GM21360 (cell line): Measurements from ENCODE around the gene SHISA7.

Source experiments
- ATAC-seq: cut with Tn5 transposase; IDR thresholded peaks from one replicate; pipeline ENCODE4 v1.9.1; 2021; ENCODE audit warnings: mild to moderate bottlenecking, moderate library complexity; ENCODE audit not compliant: unreplicated experiment

The SHISA7 gene

DNA sequence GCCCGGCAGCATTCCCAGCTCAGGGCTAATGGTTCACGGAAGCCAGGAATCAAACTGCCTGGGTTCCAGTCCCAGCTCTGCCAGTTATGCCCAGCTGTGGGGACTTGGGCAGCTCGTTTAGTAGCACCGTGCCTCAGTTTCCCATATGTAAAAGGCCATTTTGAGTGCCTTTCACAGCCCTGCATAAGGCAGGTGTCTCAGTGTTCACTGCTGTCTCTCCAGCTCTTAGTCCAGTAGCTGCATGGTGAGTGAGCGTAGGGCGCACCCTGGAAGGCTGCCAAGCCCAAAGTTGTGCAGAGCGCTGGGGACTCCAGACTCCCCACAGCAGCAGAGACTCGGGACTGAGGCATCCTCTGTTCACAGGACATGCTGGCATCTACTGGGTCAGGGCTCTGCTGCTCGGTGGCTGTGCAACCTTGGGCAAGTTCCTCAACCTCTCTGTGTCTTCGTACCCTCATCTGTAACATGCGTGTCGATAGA lies 51.9 kb downstream of the SHISA7 start:
- ATAC-seq, result no peak

DNA sequence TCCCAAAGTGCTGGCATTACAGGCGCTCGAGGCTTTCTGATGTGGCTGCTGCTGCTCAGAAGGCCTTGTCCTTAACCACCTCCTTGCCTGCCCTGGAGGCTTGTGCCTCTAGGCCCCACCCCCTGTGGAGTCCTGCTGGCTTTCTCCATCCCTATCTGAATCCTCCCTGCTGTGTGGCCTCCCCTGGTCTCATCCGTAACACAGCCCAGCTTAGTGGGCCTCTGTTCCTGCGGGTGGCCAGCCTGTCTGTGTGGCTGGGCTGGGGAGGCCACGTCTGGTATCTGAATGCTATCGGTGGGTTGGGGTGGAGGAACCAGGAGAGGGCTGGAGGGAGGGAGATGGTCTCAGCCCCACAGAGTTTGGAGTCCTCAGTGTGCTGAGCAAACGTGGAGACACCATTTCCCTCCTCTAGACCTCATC lies 52.6 kb downstream of the SHISA7 start:
- ATAC-seq, result no peak

DNA sequence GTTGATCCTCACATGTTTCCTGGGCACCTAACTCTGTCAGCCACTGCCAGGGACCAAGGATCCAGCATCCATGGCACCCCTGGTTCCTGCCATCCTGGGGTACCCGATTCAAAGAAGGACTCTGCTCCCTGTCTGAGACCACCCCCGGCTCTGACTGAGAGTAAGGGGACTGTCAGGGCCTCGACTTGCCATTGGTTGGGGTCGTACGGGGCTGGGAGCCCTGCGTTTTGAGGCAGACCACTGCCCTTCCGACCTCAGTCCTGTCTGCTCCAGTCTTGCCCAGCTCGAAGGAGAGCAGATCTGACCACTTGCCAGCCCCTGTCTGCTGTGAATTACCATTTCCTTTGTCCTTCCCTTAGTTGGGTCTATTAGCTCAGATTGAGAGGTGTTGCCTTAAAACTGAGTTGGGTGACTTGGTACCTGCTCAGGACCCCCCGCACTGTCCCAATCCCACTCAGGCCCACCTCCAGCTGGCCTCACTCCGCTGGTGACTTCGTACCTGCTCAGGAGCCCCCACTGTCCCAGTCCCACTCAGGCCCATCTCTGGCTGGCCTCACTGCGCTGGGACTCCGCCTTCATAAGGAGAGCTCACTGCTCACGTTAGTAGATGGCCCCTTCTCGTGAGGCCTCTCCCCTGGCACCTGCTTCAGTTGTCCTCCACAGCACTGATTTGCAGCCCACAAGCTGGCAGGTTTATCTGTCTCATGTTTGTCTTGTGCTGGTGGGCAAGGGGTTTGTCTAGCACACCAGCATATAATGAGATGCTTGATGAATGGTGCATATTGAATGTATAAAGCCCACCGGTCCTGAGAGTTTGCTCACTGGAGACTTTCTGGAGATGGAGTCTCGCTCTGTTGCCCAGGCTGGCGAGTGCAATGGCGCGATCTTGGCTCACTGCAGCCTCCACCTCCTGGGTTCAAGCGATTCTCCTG lies 53.4 kb downstream of the SHISA7 start:
- no peak for ATAC-seq

DNA sequence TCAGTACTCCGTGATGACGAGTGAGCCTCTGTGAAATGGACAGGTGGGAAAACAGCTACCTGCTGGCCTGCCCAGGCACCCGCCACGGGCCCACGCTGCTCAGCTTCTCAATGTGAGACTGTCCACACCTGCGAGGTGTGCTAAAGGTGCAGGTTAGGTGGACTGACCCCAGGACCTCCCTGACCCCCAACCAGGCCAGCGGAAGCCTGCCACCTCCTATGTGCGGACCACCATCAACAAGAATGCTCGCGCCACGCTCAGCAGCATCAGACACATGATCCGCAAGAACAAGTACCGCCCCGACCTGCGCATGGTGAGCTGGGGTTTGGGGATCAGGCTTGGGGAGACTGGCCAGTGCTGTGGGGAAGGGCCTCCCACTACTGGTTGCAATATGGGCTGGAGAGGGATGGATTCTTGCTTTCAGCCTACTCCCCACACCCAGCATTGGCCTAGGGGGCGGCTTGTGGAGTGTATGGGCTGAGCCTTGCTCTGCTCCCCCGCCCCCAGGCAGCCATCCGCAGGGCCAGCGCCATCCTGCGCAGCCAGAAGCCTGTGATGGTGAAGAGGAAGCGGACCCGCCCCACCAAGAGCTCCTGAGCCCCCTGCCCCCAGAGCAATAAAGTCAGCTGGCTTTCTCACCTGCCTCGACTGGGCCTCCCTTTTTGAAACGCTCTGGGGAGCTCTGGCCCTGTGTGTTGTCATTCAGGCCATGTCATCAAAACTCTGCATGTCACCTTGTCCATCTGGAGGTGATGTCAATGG lies 55.2 kb downstream of the SHISA7 start:
- no peak for ATAC-seq

DNA sequence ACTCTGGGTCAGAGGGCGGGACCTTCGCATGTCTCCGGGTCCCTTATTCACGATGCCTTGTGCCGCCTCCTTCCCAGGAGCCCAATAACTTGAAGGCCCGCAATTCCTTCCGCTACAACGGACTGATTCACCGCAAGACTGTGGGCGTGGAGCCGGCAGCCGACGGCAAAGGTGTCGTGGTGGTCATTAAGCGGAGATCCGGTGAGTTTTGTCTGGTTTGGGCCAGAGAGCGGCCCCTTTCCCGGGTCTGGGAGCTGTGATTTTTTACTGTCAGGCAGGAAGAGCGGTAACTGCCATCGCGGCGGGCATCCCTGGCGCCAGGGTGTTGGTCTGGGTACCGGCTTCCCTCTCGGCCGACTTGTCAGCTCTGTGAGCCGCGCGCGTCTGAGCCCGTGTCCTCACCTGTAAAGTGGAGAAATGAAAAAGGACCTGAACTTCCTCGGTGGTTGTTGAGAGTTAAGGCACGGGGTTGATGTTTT lies 56.6 kb downstream of the SHISA7 start:
- ATAC-seq, result no peak

DNA sequence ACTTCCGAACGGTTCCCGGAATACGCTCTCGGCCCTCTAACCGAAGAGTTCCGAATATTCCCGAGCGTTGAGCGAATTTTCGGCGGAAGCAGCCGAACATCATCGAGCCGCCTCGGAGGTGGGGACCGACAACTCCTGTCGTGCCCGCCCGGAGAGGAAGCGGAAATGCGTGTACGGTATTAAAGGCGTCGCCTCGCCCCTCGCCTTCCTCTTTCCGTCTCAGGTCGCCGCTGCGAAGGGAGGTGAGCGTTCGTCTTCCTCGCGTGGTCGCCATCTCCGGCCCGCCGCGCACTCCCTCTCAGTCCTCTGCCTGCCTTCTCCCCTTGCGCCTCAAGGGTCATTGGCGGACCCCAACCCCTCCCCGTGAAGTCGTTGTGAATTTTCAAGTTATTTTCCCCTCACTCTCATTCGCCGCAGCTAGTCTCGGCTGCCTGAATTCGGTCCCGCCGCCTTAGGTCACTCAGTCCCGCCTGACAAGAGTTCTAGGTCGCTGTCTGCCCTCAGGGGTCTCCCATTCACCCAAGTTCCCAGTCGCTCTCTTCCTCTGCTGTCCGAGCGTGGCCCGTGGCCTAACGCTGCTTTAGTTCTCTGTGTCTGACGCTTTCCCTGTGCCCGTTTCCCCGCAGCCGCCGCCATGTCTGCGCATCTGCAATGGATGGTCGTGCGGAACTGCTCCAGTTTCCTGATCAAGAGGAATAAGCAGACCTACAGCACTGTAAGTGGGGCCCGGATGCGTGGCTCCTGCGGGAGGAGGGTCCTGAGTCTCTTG lies 57.2 kb downstream of the SHISA7 start, which contains the start of gene RPL28:
Gene RPL28, plus strand, starts transcription at position 209 of the 769 bp plus-strand sequence. Its CDS starts 426 bp downstream, at position 635.
- ATAC-seq, result peak; percentile 51

DNA sequence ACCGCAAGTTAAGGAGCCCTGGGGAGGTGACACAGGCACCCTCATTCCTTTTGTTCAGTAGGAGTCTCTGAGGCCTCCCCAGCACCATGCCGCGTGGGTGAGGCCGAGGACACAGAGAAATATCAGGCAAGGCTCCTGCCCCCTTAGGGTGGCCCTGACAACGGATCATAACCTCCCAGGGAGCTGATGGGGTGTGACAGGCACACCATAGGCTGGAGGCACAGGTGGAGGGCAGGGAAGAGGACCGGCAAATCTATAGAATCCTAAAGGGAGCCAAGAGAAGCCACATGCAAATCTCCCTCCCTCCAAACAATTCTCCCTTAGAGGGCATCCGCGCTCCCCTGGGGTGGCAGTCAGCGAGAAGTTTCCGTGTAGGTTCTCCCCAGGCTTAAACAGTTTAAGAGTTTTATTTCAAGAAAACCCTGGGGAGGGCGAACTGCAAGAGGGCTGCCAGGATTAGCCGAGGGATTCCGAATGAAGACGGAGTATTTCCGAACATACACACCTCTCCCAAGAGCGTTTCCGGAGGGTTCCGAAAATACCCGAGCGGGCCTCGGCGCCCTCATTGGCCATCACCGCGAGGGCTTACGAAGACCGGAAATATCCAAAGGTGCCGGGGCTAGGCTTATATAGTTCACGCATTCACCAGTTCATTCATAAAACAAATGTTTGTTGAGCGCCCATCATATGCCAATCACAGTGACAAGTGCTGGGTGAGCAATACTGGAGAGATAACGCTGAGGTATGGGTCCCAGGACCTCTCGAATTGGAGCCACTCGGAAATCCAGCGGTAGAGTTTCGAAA lies 58.0 kb downstream of the SHISA7 start:
- peak; percentile 43 for ATAC-seq

DNA sequence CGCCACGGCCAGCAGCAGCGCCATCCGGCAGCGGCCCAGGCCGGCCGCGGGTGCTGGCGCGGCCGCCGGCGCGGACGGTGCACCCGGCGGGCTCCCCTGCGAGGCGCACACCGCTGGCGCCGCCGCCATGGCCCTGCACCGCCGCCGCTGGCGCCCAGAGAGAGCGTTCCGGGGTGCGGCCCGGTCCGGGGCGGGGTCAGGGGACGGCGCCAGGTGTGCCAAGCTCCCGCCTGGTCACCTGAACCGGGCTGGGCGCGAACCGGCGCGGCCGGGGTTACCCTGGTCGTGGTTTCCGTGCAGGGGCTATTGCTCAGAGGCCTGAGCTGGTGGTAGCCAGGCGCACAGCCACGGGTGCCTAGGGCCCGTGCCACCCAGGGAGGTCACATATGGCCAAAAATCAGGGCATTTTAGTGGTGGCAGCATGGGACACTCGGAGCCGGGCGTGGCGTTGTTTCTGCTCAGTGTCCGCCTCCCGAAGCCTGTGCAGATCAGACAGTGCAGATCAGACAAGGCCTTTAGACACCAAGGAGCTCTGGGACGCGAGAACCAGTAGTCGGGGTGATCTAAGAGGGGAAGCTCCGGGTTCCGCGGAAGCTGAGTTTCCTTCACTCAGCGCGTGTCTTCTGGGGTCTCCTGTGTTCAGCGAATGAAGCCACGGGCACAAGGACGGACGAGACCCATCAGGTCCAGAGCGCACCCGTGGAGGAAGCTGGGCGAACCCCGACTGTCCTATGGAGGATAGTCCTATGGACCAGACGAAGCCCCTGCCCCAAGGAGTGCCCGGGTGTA lies 58.8 kb downstream of the SHISA7 start, which contains the start of gene TMEM238:
Gene TMEM238, minus strand, starts transcription at position 162 of the 789 bp plus-strand sequence. Its CDS starts 33 bp downstream, at position 129.
- ATAC-seq, result no peak

DNA sequence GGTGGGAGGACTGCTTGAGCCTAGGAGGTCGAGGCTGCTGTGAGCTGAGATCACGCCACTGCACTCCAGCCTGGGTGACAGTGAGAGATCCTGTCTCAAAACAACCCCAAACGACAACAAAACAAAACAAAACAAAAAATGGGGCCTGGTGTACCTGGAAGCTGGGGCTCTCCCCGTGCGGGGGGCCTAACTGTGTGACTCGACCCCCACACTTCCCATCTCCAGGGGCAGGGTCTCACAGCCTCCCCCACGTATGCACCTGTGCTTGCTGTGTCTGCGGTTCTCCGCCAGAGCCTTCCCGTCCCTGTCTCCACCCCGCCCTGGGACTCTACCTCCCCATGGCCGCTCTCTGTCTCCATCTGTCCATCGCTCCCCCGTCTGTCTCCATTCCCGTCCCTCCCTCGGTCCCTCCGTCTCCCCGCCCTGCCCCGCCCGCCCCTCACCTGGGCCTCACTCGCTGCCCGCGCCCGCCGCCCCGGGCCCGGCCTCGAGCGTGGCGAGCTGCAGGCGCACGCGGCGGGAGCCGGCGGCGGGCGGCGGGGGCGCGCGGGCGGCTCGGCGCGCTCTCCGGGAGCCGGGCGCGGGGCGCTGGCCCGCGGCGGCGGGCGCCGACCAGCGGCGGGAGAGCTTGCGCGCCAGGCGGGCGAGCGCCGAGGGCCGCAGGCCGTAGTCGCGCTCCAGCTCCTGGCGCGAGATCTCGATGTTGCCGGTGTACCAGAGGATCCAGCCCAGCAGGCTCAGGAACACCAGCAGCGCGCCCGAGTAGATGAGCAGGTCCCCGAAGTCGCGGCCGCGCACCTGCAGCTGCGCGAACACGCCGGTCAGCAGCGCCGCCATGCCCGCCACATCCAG lies 59.6 kb downstream of the SHISA7 start:
- ATAC-seq, result no peak

DNA sequence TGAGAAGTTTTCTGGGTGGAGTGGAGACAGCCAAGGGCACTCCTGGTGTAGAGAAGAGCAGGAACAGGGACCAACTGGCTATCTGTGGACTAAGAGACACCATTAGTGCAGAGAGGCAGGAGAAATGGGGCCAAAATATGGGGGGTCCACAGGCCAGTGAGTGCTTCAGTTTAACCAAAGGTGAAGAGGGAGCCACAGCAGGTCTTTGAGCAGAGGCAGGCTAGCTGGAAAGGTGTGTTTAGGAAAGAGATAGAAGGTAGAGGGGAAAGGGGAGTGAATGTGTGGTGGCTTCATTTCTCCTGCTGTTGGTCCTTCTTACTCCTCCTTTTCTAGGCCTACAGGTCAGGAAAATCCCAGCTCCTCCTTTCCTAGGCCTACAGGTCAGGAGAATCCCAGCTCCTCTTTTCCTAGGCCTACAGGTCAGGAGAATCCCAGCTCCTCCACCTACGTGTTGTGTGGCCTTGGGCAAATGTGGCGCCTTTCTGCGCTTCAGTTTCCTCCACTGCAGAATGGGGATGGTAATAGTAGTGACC lies 60.5 kb downstream of the SHISA7 start:
- no peak for ATAC-seq

DNA sequence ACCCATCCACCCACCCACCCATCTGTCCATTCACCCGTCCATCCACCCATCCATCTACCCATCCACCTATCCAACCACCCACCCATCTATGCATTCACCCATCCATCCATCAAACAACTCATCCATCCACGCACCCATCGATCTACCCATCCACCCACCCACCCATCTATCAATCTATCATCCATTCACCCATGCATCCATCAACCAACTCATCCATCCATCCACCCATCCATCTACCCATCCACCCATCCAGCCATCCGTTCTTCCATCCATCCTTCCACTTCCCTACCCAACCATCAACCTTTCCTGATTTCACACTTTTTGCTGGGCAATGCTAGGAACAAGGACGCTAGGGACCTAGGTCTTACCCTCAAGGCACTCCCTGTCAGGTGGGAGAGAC lies 61.1 kb downstream of the SHISA7 start:
- no peak for ATAC-seq

DNA sequence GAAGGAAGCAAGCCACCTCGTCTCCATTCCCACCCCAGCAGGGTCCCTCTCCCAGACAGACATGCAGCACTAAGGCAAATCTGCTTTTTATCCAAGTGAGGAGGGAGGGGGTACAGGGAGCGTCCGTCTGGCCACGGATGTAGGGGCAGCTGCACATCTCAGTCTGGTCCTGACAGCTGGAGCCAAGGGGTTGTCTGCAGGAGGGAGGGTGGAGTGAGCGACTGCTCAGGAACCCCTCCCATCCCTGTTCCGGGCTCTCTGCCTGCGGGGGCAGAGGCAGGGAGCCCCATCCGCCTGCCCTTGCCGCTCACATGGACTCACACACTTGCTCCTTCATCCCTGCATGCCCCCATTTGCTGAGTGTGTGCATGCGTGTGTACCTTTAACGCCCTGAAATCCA lies 63.9 kb downstream of the SHISA7 start:
- no peak for ATAC-seq
